H9 (cell line): ENCODE results near the gene C6orf62. TPM values are rescaled to one million over a fixed set of nuclear protein-coding genes. Genes with fewer than 3 reads are reported as not detected.

Experiments used
- DNase-seq: peaks from one replicate; pipeline ENCODE4 v3.0.0-alpha.2; 2017
- H2AFZ ChIP-seq: one replicate; pipeline ENCODE4 v1.6.1; 2013; ENCODE audit warnings: mild to moderate bottlenecking, low read length, control low read depth, moderate library complexity
- H2AK5ac ChIP-seq: 2 replicates; pipeline ENCODE4 v1.6.1; 2013; ENCODE audit warnings: low read length, control low read depth, mixed read lengths; ENCODE audit not compliant: insufficient read length
- H2BK120ac ChIP-seq: one replicate; pipeline ENCODE4 v1.6.1; 2013; ENCODE audit warnings: low read depth, mild to moderate bottlenecking, low read length, control low read depth, inconsistent platforms; ENCODE audit not compliant: poor library complexity, severe bottlenecking
- H2BK12ac ChIP-seq: 2 replicates; pipeline ENCODE4 v1.6.1; 2013; ENCODE audit warnings: low read length, control low read depth, mixed read lengths, low read depth; ENCODE audit not compliant: insufficient read length
- H2BK15ac ChIP-seq: 2 replicates; pipeline ENCODE4 v1.6.1; 2013; ENCODE audit warnings: low read depth, low read length, control low read depth
- H2BK20ac ChIP-seq: one replicate; pipeline ENCODE4 v1.6.1; 2013; ENCODE audit warnings: low read depth, mild to moderate bottlenecking, low read length, control low read depth, inconsistent platforms; ENCODE audit not compliant: poor library complexity, severe bottlenecking
- H2BK5ac ChIP-seq: 2 replicates; pipeline ENCODE4 v1.6.1; 2013; ENCODE audit warnings: low read length, control low read depth, mixed read lengths; ENCODE audit not compliant: insufficient read length
- H3K14ac ChIP-seq: 2 replicates; pipeline ENCODE4 v1.6.1; 2013; ENCODE audit warnings: low read length, control low read depth; ENCODE audit not compliant: insufficient read depth
- H3K18ac ChIP-seq: 2 replicates; pipeline ENCODE4 v1.6.1; 2013; ENCODE audit warnings: low read depth, mild to moderate bottlenecking, mixed read lengths, low read length, control low read depth; ENCODE audit not compliant: insufficient read length
- H3K23ac ChIP-seq: 2 replicates; pipeline ENCODE4 v1.6.1; 2013; ENCODE audit warnings: low read length, control low read depth, mixed read lengths, low read depth; ENCODE audit not compliant: insufficient read length
- H3K23me2 ChIP-seq: 2 replicates; pipeline ENCODE4 v1.6.1; 2013; ENCODE audit warnings: low read depth, mild to moderate bottlenecking, mixed read lengths, low read length, control low read depth; ENCODE audit not compliant: insufficient read length, poor library complexity, severe bottlenecking
- H3K27ac ChIP-seq: 2 replicates; pipeline ENCODE4 v1.5.1; 2013; ENCODE audit warnings: low read length, control low read depth, mixed read lengths, low read depth; ENCODE audit not compliant: insufficient read length
- H3K27me3 ChIP-seq: 2 replicates; pipeline ENCODE4 v1.6.1; 2013; ENCODE audit warnings: low read length, control low read depth, inconsistent platforms; ENCODE audit not compliant: insufficient read depth
- H3K4ac ChIP-seq: 2 replicates; pipeline ENCODE4 v1.6.1; 2013; ENCODE audit warnings: low read depth, mild to moderate bottlenecking, control low read depth, inconsistent platforms, low read length, moderate library complexity
- H3K4me1 ChIP-seq: 2 replicates; pipeline ENCODE4 v1.6.1; 2013; ENCODE audit warnings: low read length, control low read depth, inconsistent platforms; ENCODE audit not compliant: insufficient read depth
- H3K4me2 ChIP-seq: 2 replicates; pipeline ENCODE4 v1.6.1; 2013; ENCODE audit warnings: low read length, control low read depth, mixed read lengths; ENCODE audit not compliant: insufficient read length, insufficient read depth
- H3K56ac ChIP-seq: 2 replicates; pipeline ENCODE4 v1.6.1; 2013; ENCODE audit warnings: low read depth, mild to moderate bottlenecking, mixed read lengths, low read length, control low read depth; ENCODE audit not compliant: insufficient read length
- H3K79me1 ChIP-seq: 2 replicates; pipeline ENCODE4 v1.6.1; 2013; ENCODE audit warnings: low read depth, mild to moderate bottlenecking, moderate library complexity, low read length, control low read depth, inconsistent platforms; ENCODE audit not compliant: insufficient read depth, poor library complexity, severe bottlenecking
- H3K79me2 ChIP-seq: 2 replicates; pipeline ENCODE4 v1.6.1; 2013; ENCODE audit warnings: low read length, control low read depth, inconsistent platforms; ENCODE audit not compliant: insufficient read depth
- H3K9ac ChIP-seq: 2 replicates; pipeline ENCODE4 v1.6.1; 2013; ENCODE audit warnings: low read length, control low read depth, mixed read lengths; ENCODE audit not compliant: insufficient read length; ENCODE audit errors: extremely low read depth
- H3K9me3 ChIP-seq: one replicate; pipeline ENCODE4 v1.6.1; 2013; ENCODE audit warnings: low read depth, low read length, inconsistent platforms; ENCODE audit not compliant: control insufficient read depth
- H3T11ph ChIP-seq: one replicate; pipeline ENCODE4 v1.6.1; 2013; ENCODE audit warnings: mild to moderate bottlenecking, low read length, control low read depth, inconsistent platforms
- H4K20me1 ChIP-seq: one replicate; pipeline ENCODE4 v1.6.1; 2013; ENCODE audit not compliant: control insufficient read depth, insufficient read length, insufficient read depth
- H4K5ac ChIP-seq: 2 replicates; pipeline ENCODE4 v1.6.1; 2013; ENCODE audit warnings: low read depth, mild to moderate bottlenecking, mixed read lengths, low read length, control low read depth; ENCODE audit not compliant: insufficient read length
- H4K8ac ChIP-seq: replicated peaks from 2 replicates; pipeline ENCODE4 v1.6.1; 2013; ENCODE audit warnings: low read length, control low read depth, mixed read lengths, low read depth; ENCODE audit not compliant: insufficient read length
- H4K91ac ChIP-seq: 2 replicates; pipeline ENCODE4 v1.6.1; 2013; ENCODE audit warnings: low read depth, mild to moderate bottlenecking, moderate library complexity, mixed read lengths, low read length, control low read depth; ENCODE audit not compliant: insufficient read length
- H3K27ac Mint-ChIP-seq, 3 experiments: 2 replicates in 2 of 3; 3 replicates in 1 of 3; pipeline ENCODE4 v1.8.0; 2020 to 2021; ENCODE audit warnings: mixed read lengths in 3 of 3, mild to moderate bottlenecking in 1 of 3, moderate library complexity in 1 of 3
- H3K27me3 Mint-ChIP-seq: 2 replicates; pipeline ENCODE4 v1.8.0; 2021; ENCODE audit warnings: low read depth, mild to moderate bottlenecking, moderate library complexity, mixed read lengths
- H3K36me3 Mint-ChIP-seq, 3 experiments: 2 replicates in 2 of 3; 3 replicates in 1 of 3; pipeline ENCODE4 v1.8.0; 2020 to 2021; ENCODE audit warnings: low read depth in 3 of 3, mixed read lengths in 3 of 3; ENCODE audit not compliant: insufficient read depth in 1 of 3
- H3K4me1 Mint-ChIP-seq, 2 experiments: 2 replicates each; pipeline ENCODE4 v1.8.0; 2020; ENCODE audit warnings: mixed read lengths in 2 of 2
- H3K4me3 Mint-ChIP-seq, 2 experiments: 2 replicates in 1 of 2; 3 replicates in 1 of 2; pipeline ENCODE4 v1.8.0; 2020 to 2021; ENCODE audit warnings: mild to moderate bottlenecking in 2 of 2, mixed read lengths in 2 of 2, moderate library complexity in 1 of 2
- H3K9me3 Mint-ChIP-seq, 2 experiments: 2 replicates in 1 of 2; 3 replicates in 1 of 2; pipeline ENCODE4 v1.8.0; 2020; ENCODE audit warnings: mild to moderate bottlenecking in 2 of 2, mixed read lengths in 2 of 2, moderate library complexity in 1 of 2
- WGBS: extraction: QIAGEN DNeasy Blood & Tissue Kit; methylation state at CpG from one replicate; pipeline ENCODE4 v1.1.7; 2013; ENCODE audit warnings: missing lambda C conversion rate, low lambda C conversion rate, mixed read lengths; ENCODE audit not compliant: insufficient read length; ENCODE audit errors: extremely low coverage; 5-methylcytosine and 5-hydroxymethylcytosine counted together
- total RNA-seq: library from RNA; stranded (reverse); gene quantifications from 2 replicates; pipeline ENCODE4 v1.2.1, GENCODE V29; 2021
- TF ChIP-seq, protein P1 (sequence below): fragments of 200-600 bp; sonication (generic); conservative IDR thresholded peaks from 3 replicates; pipeline ENCODE4 v1.8.0; 2021; ENCODE audit warnings: antibody characterized with exemption, mild to moderate bottlenecking

Gene C6orf62
- total RNA-seq, 1 experiment from 2014 or later = 125 TPM

DNA sequence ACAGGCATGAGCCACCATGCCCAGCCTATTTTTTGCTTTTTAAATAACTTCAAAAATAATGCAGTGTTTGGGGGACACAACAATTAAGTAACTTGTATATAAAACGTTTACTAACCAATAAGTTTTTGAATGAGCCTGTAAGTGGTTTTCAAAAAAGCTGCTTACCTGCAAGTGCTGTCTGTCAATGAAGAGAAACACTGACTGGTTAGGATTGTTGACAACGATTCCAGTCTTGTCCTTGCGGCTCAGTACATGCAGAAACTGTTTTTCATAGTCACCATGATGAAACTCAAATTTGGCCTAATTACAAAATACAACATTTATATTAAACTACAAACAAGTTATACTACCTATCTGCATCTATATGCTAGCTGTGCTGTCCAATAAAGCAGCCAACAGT is 10.3 kb downstream of the C6orf62 start:
- H3K18ac ChIP-seq = no peak overlapping the region
- no peak overlapping the region for H2BK12ac ChIP-seq
- TF ChIP-seq, protein P1, sequence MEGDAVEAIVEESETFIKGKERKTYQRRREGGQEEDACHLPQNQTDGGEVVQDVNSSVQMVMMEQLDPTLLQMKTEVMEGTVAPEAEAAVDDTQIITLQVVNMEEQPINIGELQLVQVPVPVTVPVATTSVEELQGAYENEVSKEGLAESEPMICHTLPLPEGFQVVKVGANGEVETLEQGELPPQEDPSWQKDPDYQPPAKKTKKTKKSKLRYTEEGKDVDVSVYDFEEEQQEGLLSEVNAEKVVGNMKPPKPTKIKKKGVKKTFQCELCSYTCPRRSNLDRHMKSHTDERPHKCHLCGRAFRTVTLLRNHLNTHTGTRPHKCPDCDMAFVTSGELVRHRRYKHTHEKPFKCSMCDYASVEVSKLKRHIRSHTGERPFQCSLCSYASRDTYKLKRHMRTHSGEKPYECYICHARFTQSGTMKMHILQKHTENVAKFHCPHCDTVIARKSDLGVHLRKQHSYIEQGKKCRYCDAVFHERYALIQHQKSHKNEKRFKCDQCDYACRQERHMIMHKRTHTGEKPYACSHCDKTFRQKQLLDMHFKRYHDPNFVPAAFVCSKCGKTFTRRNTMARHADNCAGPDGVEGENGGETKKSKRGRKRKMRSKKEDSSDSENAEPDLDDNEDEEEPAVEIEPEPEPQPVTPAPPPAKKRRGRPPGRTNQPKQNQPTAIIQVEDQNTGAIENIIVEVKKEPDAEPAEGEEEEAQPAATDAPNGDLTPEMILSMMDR = no peak
- no peak overlapping the region for H3K4me3 Mint-ChIP-seq
- H3K9me3 Mint-ChIP-seq = no peaks in the 10 kb centered on the region
- H3K14ac ChIP-seq = no peak overlapping the region
- H3K79me2 ChIP-seq = no peaks in the 10 kb centered on the region
- no peak overlapping the region for H2BK120ac ChIP-seq
- no peaks in the 10 kb centered on the region for H3K27me3 ChIP-seq
- H3K9ac ChIP-seq = no peak overlapping the region
- H4K5ac ChIP-seq = no peak overlapping the region
- H2BK5ac ChIP-seq = no peak overlapping the region
- no peak overlapping the region for H4K91ac ChIP-seq
- no peak overlapping the region for H2BK15ac ChIP-seq
- no peak overlapping the region for H2AFZ ChIP-seq
- H3K27ac Mint-ChIP-seq = no peak overlapping the region
- H4K8ac ChIP-seq = no peak overlapping the region
- no peak overlapping the region for H2BK20ac ChIP-seq
- no peak overlapping the region for H3K27ac ChIP-seq
- H4K20me1 ChIP-seq = no peaks in the 10 kb centered on the region
- DNase-seq = no peak
- no peak overlapping the region for H3K23ac ChIP-seq
- no peak overlapping the region for H3K56ac ChIP-seq
- no peak overlapping the region for H2AK5ac ChIP-seq
- no peaks in the 10 kb centered on the region for H3K79me1 ChIP-seq
- H3T11ph ChIP-seq = no peak overlapping the region
- H3K4me1 Mint-ChIP-seq = no peaks in the 10 kb centered on the region
- no peak overlapping the region for H3K4me2 ChIP-seq
- H3K4ac ChIP-seq = no peak overlapping the region
- no peaks in the 10 kb centered on the region for H3K27me3 Mint-ChIP-seq
- H3K4me1 ChIP-seq = no peaks in the 10 kb centered on the region
- no CpG with 5 or more reads among the region's 3 CpGs for WGBS
- no peaks in the 10 kb centered on the region for H3K9me3 ChIP-seq
- H3K36me3 Mint-ChIP-seq = peaks cover 68 to 92% (median 90%) of the 10 kb centered on the region in 3 experiments
- H3K23me2 ChIP-seq = no peaks in the 10 kb centered on the region
